ENCODE data around the gene C1S. TPM values are rescaled to one million over a fixed set of nuclear protein-coding genes. Genes with fewer than 3 reads are reported as not detected.

Gene C1S
- total and polyA plus RNA-seq, 8 donors: 20.4 to 162 (median 41.8) TPM

- H3K27ac ChIP-seq: no peak overlapping the region
- peaks cover 0 to 7% (median 0%) of the 10 kb centered on the region in 3 donors for H3K4me1 ChIP-seq
- no peak overlapping the region for H3K4me3 ChIP-seq
- FAIRE-seq (no peak), DNase-seq (no peak), ATAC-seq (no peak)
- TF ChIP-seq, protein P1, sequence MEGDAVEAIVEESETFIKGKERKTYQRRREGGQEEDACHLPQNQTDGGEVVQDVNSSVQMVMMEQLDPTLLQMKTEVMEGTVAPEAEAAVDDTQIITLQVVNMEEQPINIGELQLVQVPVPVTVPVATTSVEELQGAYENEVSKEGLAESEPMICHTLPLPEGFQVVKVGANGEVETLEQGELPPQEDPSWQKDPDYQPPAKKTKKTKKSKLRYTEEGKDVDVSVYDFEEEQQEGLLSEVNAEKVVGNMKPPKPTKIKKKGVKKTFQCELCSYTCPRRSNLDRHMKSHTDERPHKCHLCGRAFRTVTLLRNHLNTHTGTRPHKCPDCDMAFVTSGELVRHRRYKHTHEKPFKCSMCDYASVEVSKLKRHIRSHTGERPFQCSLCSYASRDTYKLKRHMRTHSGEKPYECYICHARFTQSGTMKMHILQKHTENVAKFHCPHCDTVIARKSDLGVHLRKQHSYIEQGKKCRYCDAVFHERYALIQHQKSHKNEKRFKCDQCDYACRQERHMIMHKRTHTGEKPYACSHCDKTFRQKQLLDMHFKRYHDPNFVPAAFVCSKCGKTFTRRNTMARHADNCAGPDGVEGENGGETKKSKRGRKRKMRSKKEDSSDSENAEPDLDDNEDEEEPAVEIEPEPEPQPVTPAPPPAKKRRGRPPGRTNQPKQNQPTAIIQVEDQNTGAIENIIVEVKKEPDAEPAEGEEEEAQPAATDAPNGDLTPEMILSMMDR (IDR thresholded peaks at IDR 0.05): no peak
- H3K27me3 ChIP-seq: no peaks in the 10 kb centered on the region
- WGBS, 2 donors: 73 to 76% methylated on average over 3 of the region's 3 CpGs
- no peaks in the 10 kb centered on the region for H3K9me3 ChIP-seq
- intact Hi-C loops (cut with DNase I): no loop called here
- H3K36me3 ChIP-seq: no peaks in the 10 kb centered on the region
These were observed 55.7 kb downstream of the C1S start for GRCh38 chr12:7116196-7116595.

DNA sequence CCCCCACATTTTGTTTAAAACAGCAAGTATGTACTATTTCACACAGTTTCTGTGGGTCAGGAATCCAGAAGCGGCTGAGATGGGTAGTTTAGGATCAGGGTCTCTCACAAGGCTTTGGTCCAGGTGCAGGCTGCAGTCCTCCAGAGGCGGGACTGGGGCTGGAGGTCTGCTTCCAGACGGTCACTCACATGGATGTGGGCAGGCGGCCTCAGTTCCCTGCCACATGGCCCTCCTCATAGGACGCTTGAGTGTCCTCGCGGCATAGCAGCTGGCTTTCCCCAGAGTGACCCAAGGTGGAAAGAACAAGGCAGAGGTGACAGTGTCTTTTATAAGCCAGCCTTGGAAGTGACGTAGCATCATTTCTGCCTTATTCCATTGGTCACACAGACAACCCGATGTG, 56.4 kb downstream of the C1S start:
- TF ChIP-seq, protein P1 (IDR thresholded peaks at IDR 0.05): no peak
- DNase-seq (no peak), ATAC-seq (no peak), FAIRE-seq (no peak)
- H3K4me1 ChIP-seq: peaks cover 0 to 7% (median 0%) of the 10 kb centered on the region in 3 donors
- no peaks in the 10 kb centered on the region for H3K36me3 ChIP-seq
- no peaks in the 10 kb centered on the region for H3K9me3 ChIP-seq
- no peak overlapping the region for H3K27ac ChIP-seq
- 81 to 93% methylated on average over 9 of the region's 9 CpGs for WGBS, 2 donors
- H3K4me3 ChIP-seq: no peak overlapping the region
- H3K27me3 ChIP-seq: no peaks in the 10 kb centered on the region
- intact Hi-C loops (cut with DNase I): no loop called here

GRCh38 chr12:7117670-7118069, 57.2 kb downstream of the C1S start:
- WGBS, 2 donors: 70 to 79% methylated on average over 3 of the region's 3 CpGs
- intact Hi-C loops (cut with DNase I): no loop called here
- TF ChIP-seq, protein P1 (IDR thresholded peaks at IDR 0.05): no peak
- no peaks in the 10 kb centered on the region for H3K9me3 ChIP-seq
- no peak overlapping the region for H3K27ac ChIP-seq
- H3K27me3 ChIP-seq: no peaks in the 10 kb centered on the region
- FAIRE-seq: no peak
- no peak for DNase-seq
- H3K36me3 ChIP-seq: no peaks in the 10 kb centered on the region
- H3K4me3 ChIP-seq: no peak overlapping the region
- ATAC-seq: no peak
- peaks cover 0 to 6% (median 0%) of the 10 kb centered on the region in 3 donors for H3K4me1 ChIP-seq

GRCh38 chr12:7118881-7119280, 58.4 kb downstream of the C1S start:
- H3K36me3 ChIP-seq: no peaks in the 10 kb centered on the region
- H3K27me3 ChIP-seq: no peaks in the 10 kb centered on the region
- WGBS, 2 donors: 77 to 84% methylated on average over 3 of the region's 3 CpGs
- DNase-seq (no peak), FAIRE-seq (no peak), ATAC-seq (no peak)
- intact Hi-C loops (cut with DNase I): no loop called here
- no peak overlapping the region for H3K27ac ChIP-seq
- no peaks in the 10 kb centered on the region for H3K4me1 ChIP-seq
- H3K9me3 ChIP-seq: no peaks in the 10 kb centered on the region
- no peak overlapping the region for H3K4me3 ChIP-seq
- TF ChIP-seq, protein P1 (IDR thresholded peaks at IDR 0.05): no peak

DNA sequence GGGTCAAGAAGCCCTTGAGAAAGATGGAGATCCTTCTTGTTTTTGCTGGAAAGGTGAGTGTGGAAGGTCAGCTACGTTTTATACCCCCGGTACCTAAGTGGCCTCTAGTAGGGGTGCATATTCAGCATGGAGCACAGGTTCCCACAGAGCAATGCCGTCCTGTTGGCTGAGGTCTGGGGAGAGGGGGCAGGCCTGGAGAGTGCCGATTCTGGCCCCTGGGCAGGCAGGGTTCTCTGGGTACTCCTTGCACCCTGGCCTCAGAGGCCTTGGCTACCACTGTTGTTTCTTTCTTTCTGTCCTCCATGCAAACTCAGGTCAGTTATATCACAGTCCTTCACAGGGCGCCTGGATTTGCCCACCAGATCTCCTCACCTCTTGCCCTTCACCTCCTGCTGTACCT, 59.6 kb downstream of the C1S start:
- no peaks in the 10 kb centered on the region for H3K9me3 ChIP-seq
- TF ChIP-seq, protein P1 (IDR thresholded peaks at IDR 0.05): no peak
- FAIRE-seq (no peak), DNase-seq (no peak), ATAC-seq (no peak)
- no peaks in the 10 kb centered on the region for H3K27me3 ChIP-seq
- 76 to 85% methylated on average over 5 of the region's 5 CpGs for WGBS, 2 donors
- no peaks in the 10 kb centered on the region for H3K36me3 ChIP-seq
- no peak overlapping the region for H3K4me3 ChIP-seq
- H3K27ac ChIP-seq: no peak overlapping the region
- no peaks in the 10 kb centered on the region for H3K4me1 ChIP-seq
- intact Hi-C loops (cut with DNase I): no loop called here

Other genes starting within 250 kb of the C1S start
- gene GPR162, start 238.9 kb upstream of the C1S start, total RNA-seq: 1 to 10 TPM in 2 of 6 donors, under 1 TPM in 4; 0.41 to 4.9 (median 0.85) TPM
- 1 to 10 TPM; 5.2 to 8.8 TPM for gene GPR162, start 238.9 kb upstream of the C1S start, polyA plus RNA-seq
- 10 to 100 TPM in 2 of 6 donors, 1 to 10 TPM in 4; 5.6 to 17.3 (median 9.2) TPM for gene P3H3, start 232.3 kb upstream of the C1S start, total RNA-seq
- gene P3H3, start 232.3 kb upstream of the C1S start, polyA plus RNA-seq: 10 to 100 TPM; 21.6 to 32.8 TPM
- 1 to 10 TPM in 5 of 6 donors, under 1 TPM in 1; 0.89 to 2.7 (median 1.5) TPM for gene GNB3, start 219.8 kb upstream of the C1S start, total RNA-seq
- 10 to 100 TPM in 1 of 2 donors, 1 to 10 TPM in 1; 6.2 to 12.6 TPM for gene GNB3, start 219.8 kb upstream of the C1S start, polyA plus RNA-seq
- gene CDCA3, start 209.4 kb upstream of the C1S start, total RNA-seq: 1 to 10 TPM in 1 of 6 donors, under 1 TPM in 5; 0.08 to 1.1 (median 0.56) TPM
- gene CDCA3, start 209.4 kb upstream of the C1S start, polyA plus RNA-seq: 1 to 10 TPM in 1 of 2 donors, under 1 TPM in 1; 0.80 to 1.2 TPM
- 10 to 100 TPM; 17.8 to 38.4 (median 29.2) TPM for gene USP5, start 208.6 kb upstream of the C1S start, total RNA-seq
- 10 to 100 TPM; 18.3 to 25.2 TPM for gene USP5, start 208.6 kb upstream of the C1S start, polyA plus RNA-seq
- 100 to 1,000 TPM in 4 of 6 donors, 10 to 100 TPM in 2; 88.5 to 211 (median 128) TPM for gene TPI1, start 193.2 kb upstream of the C1S start, total RNA-seq
- 100 to 1,000 TPM in 1 of 2 donors, 10 to 100 TPM in 1; 93.1 to 247 TPM for gene TPI1, start 193.2 kb upstream of the C1S start, polyA plus RNA-seq
- gene SPSB2, start 187.4 kb upstream of the C1S start, total RNA-seq: 1 to 10 TPM; 3.1 to 5.2 (median 4.4) TPM
- gene SPSB2, start 187.4 kb upstream of the C1S start, polyA plus RNA-seq: 10 to 100 TPM; 10.6 to 12.5 TPM
- 1 to 10 TPM; 1.7 to 5.2 (median 3.4) TPM for gene LRRC23, start 155.9 kb upstream of the C1S start, total RNA-seq
- 10 to 100 TPM in 1 of 2 donors, 1 to 10 TPM in 1; 8.8 to 13.0 TPM for gene LRRC23, start 155.9 kb upstream of the C1S start, polyA plus RNA-seq
- 1 to 10 TPM; 2.3 to 8.0 (median 4.5) TPM for gene ENO2, start 146.1 kb upstream of the C1S start, total RNA-seq
- gene ENO2, start 146.1 kb upstream of the C1S start, polyA plus RNA-seq: 10 to 100 TPM; 12.7 to 53.6 TPM
- gene ATN1, start 132.8 kb upstream of the C1S start, total RNA-seq: 10 to 100 TPM; 30.9 to 54.5 (median 36.2) TPM
- gene ATN1, start 132.8 kb upstream of the C1S start, polyA plus RNA-seq: 100 to 1,000 TPM; 110 to 113 TPM
- not detected for gene RNU7-1, start 116.9 kb upstream of the C1S start, total RNA-seq
- not detected for gene RNU7-1, start 116.9 kb upstream of the C1S start, polyA plus RNA-seq
- 100 to 1,000 TPM in 2 of 6 donors, 10 to 100 TPM in 4; 86.8 to 154 (median 97.6) TPM for gene C12orf57, start 116.7 kb upstream of the C1S start, total RNA-seq
- 100 to 1,000 TPM; 176 to 314 TPM for gene C12orf57, start 116.7 kb upstream of the C1S start, polyA plus RNA-seq
- 10 to 100 TPM; 13.3 to 37.9 (median 17.8) TPM for gene PTPN6, start 109.4 kb upstream of the C1S start, total RNA-seq
- gene PTPN6, start 109.4 kb upstream of the C1S start, polyA plus RNA-seq: 10 to 100 TPM; 48.7 to 53.1 TPM
- gene PHB2, start 90.1 kb upstream of the C1S start, total RNA-seq: 100 to 1,000 TPM in 3 of 6 donors, 10 to 100 TPM in 3; 79.7 to 139 (median 101) TPM
- gene PHB2, start 90.1 kb upstream of the C1S start, polyA plus RNA-seq: 10 to 100 TPM; 74.7 to 91.9 TPM
- 10 to 100 TPM in 5 of 6 donors, 1 to 10 TPM in 1; 8.9 to 20.2 (median 17.0) TPM for gene EMG1, start 89.8 kb upstream of the C1S start, total RNA-seq
- gene EMG1, start 89.8 kb upstream of the C1S start, polyA plus RNA-seq: 10 to 100 TPM in 1 of 2 donors, 1 to 10 TPM in 1; 9.4 to 12.9 TPM
- gene LPCAT3, start 42.2 kb upstream of the C1S start, total RNA-seq: 10 to 100 TPM; 22.4 to 36.5 (median 32.4) TPM
- gene LPCAT3, start 42.2 kb upstream of the C1S start, polyA plus RNA-seq: 10 to 100 TPM; 23.0 to 32.6 TPM
- gene C1R, start 31.7 kb downstream of the C1S start, total RNA-seq: 100 to 1,000 TPM in 2 of 6 donors, 10 to 100 TPM in 4; 20.2 to 212 (median 66.8) TPM
- 10 to 100 TPM; 54.9 to 66.1 TPM for gene C1R, start 31.7 kb downstream of the C1S start, polyA plus RNA-seq
- 10 to 100 TPM; 36.8 to 57.7 (median 44.7) TPM for gene C1RL, start 48.5 kb downstream of the C1S start, total RNA-seq
- 10 to 100 TPM; 36.5 to 60.5 TPM for gene C1RL, start 48.5 kb downstream of the C1S start, polyA plus RNA-seq
- gene RBP5, start 68.2 kb downstream of the C1S start, total RNA-seq: 1 to 10 TPM in 5 of 6 donors, under 1 TPM in 1; 0.73 to 3.2 (median 2.2) TPM
- gene RBP5, start 68.2 kb downstream of the C1S start, polyA plus RNA-seq: 1 to 10 TPM; 3.9 to 7.8 TPM
- gene CLSTN3, start 69.7 kb downstream of the C1S start, total RNA-seq: 10 to 100 TPM in 5 of 6 donors, 1 to 10 TPM in 1; 7.8 to 26.2 (median 13.1) TPM
- gene CLSTN3, start 69.7 kb downstream of the C1S start, polyA plus RNA-seq: 10 to 100 TPM; 21.6 to 25.8 TPM
- 10 to 100 TPM; 25.7 to 37.7 (median 34.1) TPM for gene PEX5, start 129.0 kb downstream of the C1S start, total RNA-seq
- gene PEX5, start 129.0 kb downstream of the C1S start, polyA plus RNA-seq: 10 to 100 TPM; 14.9 to 21.6 TPM
- gene ACSM4, start 243.4 kb downstream of the C1S start, total RNA-seq: not detected
- gene ACSM4, start 243.4 kb downstream of the C1S start, polyA plus RNA-seq: not detected